Kidney (tissue), 14 donors: ENCODE data around the gene SDK1. TPM values are rescaled to one million over a fixed set of nuclear protein-coding genes. Genes with fewer than 3 reads are reported as not detected.

ENCODE experiments used
- DNase-seq, 5 donors: peaks; one replicate each; pipeline ENCODE4 v3.0.0-alpha.2; 2013 to 2020
- FAIRE-seq: peaks from 2 replicates; lab custom pipeline; 2012; peaks lifted over from hg19 to GRCh38; lab: Jason Lieb, UNC
- H3K27ac ChIP-seq, 2 donors: one replicate each; pipeline ENCODE4 v1.7.0; 2013; ENCODE audit warnings: low read depth in 2 of 2, low read length in 2 of 2, inconsistent platforms in 1 of 2
- H3K27me3 ChIP-seq: one replicate; pipeline ENCODE4 v1.7.1; 2013; ENCODE audit warnings: low read length, inconsistent platforms; ENCODE audit not compliant: control insufficient read depth, insufficient read depth
- H3K36me3 ChIP-seq, 3 donors: one replicate each; pipeline versions ENCODE4 v1.7.0 to v1.7.1; 2013; ENCODE audit warnings: low read length in 3 of 3, control low read depth in 1 of 3, inconsistent platforms in 1 of 3; ENCODE audit not compliant: insufficient read depth in 3 of 3, control insufficient read depth in 2 of 3
- H3K4me1 ChIP-seq, 3 donors: one replicate each; pipeline versions ENCODE4 v1.7.0 to v1.7.1; 2013; ENCODE audit warnings: low read length in 3 of 3, inconsistent platforms in 1 of 3, low read depth in 1 of 3; ENCODE audit not compliant: control insufficient read depth in 2 of 3, insufficient read depth in 2 of 3
- H3K4me3 ChIP-seq, 3 donors: one replicate each; pipeline versions ENCODE4 v1.7.0 to v1.8.1; 2013; ENCODE audit warnings: low read length in 3 of 3, control low read depth in 1 of 3, inconsistent platforms in 1 of 3
- H3K9ac ChIP-seq, 3 donors: one replicate each; pipeline versions ENCODE4 v1.7.0 to v1.7.1; 2013; ENCODE audit warnings: low read length in 3 of 3, control low read depth in 1 of 3, inconsistent platforms in 1 of 3
- H3K9me3 ChIP-seq, 3 donors: one replicate each; pipeline versions ENCODE4 v1.7.0 to v1.7.1; 2013; ENCODE audit warnings: low read length in 3 of 3, control low read depth in 1 of 3, inconsistent platforms in 1 of 3; ENCODE audit not compliant: control insufficient read depth in 2 of 3, insufficient read depth in 1 of 3
- intact Hi-C: fragments of 100-400 bp; cut with DNase I; formaldehyde crosslinking; loops from one replicate; pipeline ENCODE4 v1.11.1; 2022
- polyA plus RNA-seq: library from polyadenylated mRNA; stranded (reverse); fragments of 350-450 nt; fragmentation: Illumina TruSeq; extraction: RNeasy Lipid Tissue Mini Kit (QIAGEN cat#74804); gene quantifications from one replicate; pipeline ENCODE4 v1.2.3, GENCODE V29; 2014; ENCODE audit warnings: low read depth, low replicate concordance; ENCODE audit not compliant: insufficient read depth
- total RNA-seq: library from RNA; stranded (reverse); fragmentation: NEBNext Ultra II Directional; extraction: Animal tissue kit (Norgen Biotek cat#: 25700); gene quantifications from one replicate; pipeline ENCODE4 v1.2.1, GENCODE V29; 2021
- TF ChIP-seq, protein P1 (sequence below): IDR thresholded peaks from 3 replicates; pipeline ENCODE4 v1.5.1; 2012; ENCODE audit warnings: mild to moderate bottlenecking, moderate library complexity, borderline replicate concordance; ENCODE audit not compliant: insufficient read depth; ENCODE audit errors: extremely low read depth
- donor health status: control.
- donor health status: control.
- donor health status: control.
- donor health status: control.
- donor health status: control.
- donor health status: DM: yes; HTN: yes; CAD: no.
- donor health status: Normal renal cell carcinoma (clear cell type).

SDK1 gene
- total and polyA plus RNA-seq, 2 donors from 2014 or later = 2.0 to 38.3 TPM

- FAIRE-seq (no peak), DNase-seq (no peak)
- H3K9ac ChIP-seq = no peak overlapping the region
- H3K4me1 ChIP-seq = no peaks in the 10 kb centered on the region
- H3K9me3 ChIP-seq = no peaks in the 10 kb centered on the region
- intact Hi-C loops = no loop called here
- TF ChIP-seq, protein P1, sequence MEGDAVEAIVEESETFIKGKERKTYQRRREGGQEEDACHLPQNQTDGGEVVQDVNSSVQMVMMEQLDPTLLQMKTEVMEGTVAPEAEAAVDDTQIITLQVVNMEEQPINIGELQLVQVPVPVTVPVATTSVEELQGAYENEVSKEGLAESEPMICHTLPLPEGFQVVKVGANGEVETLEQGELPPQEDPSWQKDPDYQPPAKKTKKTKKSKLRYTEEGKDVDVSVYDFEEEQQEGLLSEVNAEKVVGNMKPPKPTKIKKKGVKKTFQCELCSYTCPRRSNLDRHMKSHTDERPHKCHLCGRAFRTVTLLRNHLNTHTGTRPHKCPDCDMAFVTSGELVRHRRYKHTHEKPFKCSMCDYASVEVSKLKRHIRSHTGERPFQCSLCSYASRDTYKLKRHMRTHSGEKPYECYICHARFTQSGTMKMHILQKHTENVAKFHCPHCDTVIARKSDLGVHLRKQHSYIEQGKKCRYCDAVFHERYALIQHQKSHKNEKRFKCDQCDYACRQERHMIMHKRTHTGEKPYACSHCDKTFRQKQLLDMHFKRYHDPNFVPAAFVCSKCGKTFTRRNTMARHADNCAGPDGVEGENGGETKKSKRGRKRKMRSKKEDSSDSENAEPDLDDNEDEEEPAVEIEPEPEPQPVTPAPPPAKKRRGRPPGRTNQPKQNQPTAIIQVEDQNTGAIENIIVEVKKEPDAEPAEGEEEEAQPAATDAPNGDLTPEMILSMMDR = no peak
- H3K4me3 ChIP-seq = no peak overlapping the region
- H3K27me3 ChIP-seq = no peaks in the 10 kb centered on the region
- no peak overlapping the region for H3K27ac ChIP-seq
- H3K36me3 ChIP-seq = no peaks in the 10 kb centered on the region
These were observed 736.3 kb downstream of the SDK1 start for GRCh38 chr7:4037308-4037707.

- TF ChIP-seq, protein P1 = no peak
- no peaks in the 10 kb centered on the region for H3K27me3 ChIP-seq
- no peak overlapping the region for H3K4me3 ChIP-seq
- FAIRE-seq (no peak), DNase-seq (no peak)
- intact Hi-C loops = no loop called here
- no peaks in the 10 kb centered on the region for H3K4me1 ChIP-seq
- no peaks in the 10 kb centered on the region for H3K36me3 ChIP-seq
- H3K9ac ChIP-seq = no peak overlapping the region
- no peak overlapping the region for H3K27ac ChIP-seq
- no peaks in the 10 kb centered on the region for H3K9me3 ChIP-seq
These were observed 736.8 kb downstream of the SDK1 start for GRCh38 chr7:4037877-4038276.

GRCh38 chr7:4040109-4040928 lies 739.3 kb downstream of the SDK1 start:
- no peaks in the 10 kb centered on the region for H3K4me1 ChIP-seq
- FAIRE-seq (no peak), DNase-seq (no peak)
- no peak overlapping the region for H3K4me3 ChIP-seq
- TF ChIP-seq, protein P1 = no peak
- no peak overlapping the region for H3K9ac ChIP-seq
- H3K27me3 ChIP-seq = no peaks in the 10 kb centered on the region
- no peaks in the 10 kb centered on the region for H3K9me3 ChIP-seq
- no peaks in the 10 kb centered on the region for H3K36me3 ChIP-seq
- no peak overlapping the region for H3K27ac ChIP-seq
- intact Hi-C loops = no loop called here
